Pons (tissue), 1 donor: ENCODE data around the gene LIMK2.
"Not testable (repeated sequence)": the region's sequence is repeated elsewhere in the genome, so short reads cannot be mapped to it uniquely, and the experiment has no call there.

Source experiments
- DNase-seq: peaks from one replicate; pipeline ENCODE4 v3.0.0-alpha.2; 2016; ENCODE audit warnings: low spot score

Gene LIMK2

GRCh38 chr22:31211862-31212730 lies at the start of gene LIMK2:
Gene LIMK2 (plus strand): TSS chr22:31212298. CDS start chr22:31212409, 111 bp downstream.
- DNase-seq: peak; percentile 82

GRCh38 chr22:31170971-31171370 lies 41.1 kb upstream of the LIMK2 start:
- DNase-seq: no peak

- DNase-seq: not testable (repeated sequence)
Observed at GRCh38 chr22:31171734-31172133, 40.4 kb upstream of the LIMK2 start.

GRCh38 chr22:31173386-31174145 lies 38.5 kb upstream of the LIMK2 start:
- no peak for DNase-seq

GRCh38 chr22:31176923-31177322 lies 35.2 kb upstream of the LIMK2 start:
- no peak for DNase-seq

GRCh38 chr22:31177420-31178162 lies 34.5 kb upstream of the LIMK2 start:
- DNase-seq: no peak

GRCh38 chr22:31178859-31179258 lies 33.2 kb upstream of the LIMK2 start:
- no peak for DNase-seq

GRCh38 chr22:31179345-31179744 lies 32.8 kb upstream of the LIMK2 start:
- DNase-seq: no peak

GRCh38 chr22:31184015-31184414 lies 28.1 kb upstream of the LIMK2 start:
- DNase-seq: no peak

GRCh38 chr22:31185056-31185455 lies 27.0 kb upstream of the LIMK2 start:
- DNase-seq: no peak

- DNase-seq: no peak
Observed at GRCh38 chr22:31187627-31188026, 24.5 kb upstream of the LIMK2 start.

- no peak for DNase-seq
Observed at GRCh38 chr22:31192513-31192912, 19.6 kb upstream of the LIMK2 start.

GRCh38 chr22:31193092-31193491 lies 19.0 kb upstream of the LIMK2 start:
- no peak for DNase-seq

- not testable (repeated sequence) for DNase-seq
Observed at GRCh38 chr22:31194681-31195080, 17.4 kb upstream of the LIMK2 start.

- no peak for DNase-seq
Observed at GRCh38 chr22:31199187-31199586, 12.9 kb upstream of the LIMK2 start.

GRCh38 chr22:31204352-31204984 lies 7.6 kb upstream of the LIMK2 start:
- DNase-seq: not testable (repeated sequence)

GRCh38 chr22:31205059-31205458 lies 7.0 kb upstream of the LIMK2 start:
- not testable (repeated sequence) for DNase-seq

GRCh38 chr22:31206460-31206859 lies 5.6 kb upstream of the LIMK2 start:
- not testable (repeated sequence) for DNase-seq

GRCh38 chr22:31206896-31207687 lies 5.0 kb upstream of the LIMK2 start:
- DNase-seq: no peak

GRCh38 chr22:31210556-31211421 lies 1.3 kb upstream of the LIMK2 start:
- DNase-seq: no peak
